Activated naive CD4-positive, alpha-beta T cell treated with anti-CD3 and anti-CD28 coated beads, Interleukin-2, amount 50 U/mL, for 16 hours (primary cell): ENCODE data around the gene MAP2.

ENCODE experiments used
- DNase-seq: peaks from one replicate; pipeline ENCODE4 v3.0.0-alpha.2; 2020

The MAP2 gene

DNA sequence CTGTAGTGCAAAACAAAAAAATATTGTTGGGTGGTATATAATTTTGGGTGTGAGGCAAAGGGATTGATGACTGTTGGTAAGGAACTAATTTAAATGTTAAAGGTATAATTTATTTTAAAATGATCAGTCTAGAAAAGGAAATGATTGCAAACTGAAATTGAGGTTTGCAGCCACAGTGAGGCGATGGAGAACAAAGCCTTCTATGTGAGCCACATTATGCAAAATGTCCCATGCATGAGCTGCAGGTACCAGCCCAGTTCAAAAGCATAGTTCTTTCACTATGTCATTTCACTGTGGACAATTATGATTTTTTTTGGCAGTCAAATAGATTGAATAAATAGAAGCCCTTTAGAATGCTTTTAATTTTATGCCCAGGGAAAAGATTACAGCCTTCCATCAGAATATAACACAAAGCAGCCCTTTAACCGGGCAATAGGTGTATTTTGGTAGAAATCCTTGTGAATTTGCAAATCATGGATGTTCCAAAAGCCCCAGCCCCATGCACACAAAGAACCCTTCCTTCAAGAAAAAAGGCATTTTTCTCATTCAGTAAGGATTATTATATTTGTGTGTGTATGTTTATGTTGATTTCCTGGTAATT is 1.7 kb downstream of the MAP2 start:
- DNase-seq, result no peak

GRCh38 chr2:209426432-209426831 is 2.6 kb downstream of the MAP2 start:
- no peak for DNase-seq

- DNase-seq, result no peak
Observed at GRCh38 chr2:209431701-209432100, 7.9 kb downstream of the MAP2 start.

DNA sequence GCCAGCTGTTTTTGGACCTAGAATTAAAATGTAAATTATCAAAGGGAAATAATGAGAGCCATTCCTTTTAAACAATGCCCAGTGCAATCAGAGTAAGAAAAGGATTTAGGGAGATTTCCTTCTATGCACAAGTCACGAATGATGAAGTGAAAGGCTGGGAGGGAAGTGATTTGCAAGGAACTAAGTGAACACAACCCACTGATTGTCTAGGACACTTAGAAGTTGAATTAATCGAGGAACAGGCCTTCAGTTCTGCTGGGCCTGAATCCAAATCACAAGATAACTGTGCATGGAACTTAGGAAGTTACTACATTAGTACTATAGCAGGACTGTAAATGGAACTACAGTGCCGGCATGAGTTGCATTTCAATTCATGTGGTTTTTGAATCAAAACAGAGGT is 17.7 kb downstream of the MAP2 start:
- no peak for DNase-seq

- DNase-seq, result no peak
Observed at GRCh38 chr2:209442939-209443338, 19.1 kb downstream of the MAP2 start.

GRCh38 chr2:209445485-209445884 is 21.6 kb downstream of the MAP2 start:
- DNase-seq, result no peak

DNA sequence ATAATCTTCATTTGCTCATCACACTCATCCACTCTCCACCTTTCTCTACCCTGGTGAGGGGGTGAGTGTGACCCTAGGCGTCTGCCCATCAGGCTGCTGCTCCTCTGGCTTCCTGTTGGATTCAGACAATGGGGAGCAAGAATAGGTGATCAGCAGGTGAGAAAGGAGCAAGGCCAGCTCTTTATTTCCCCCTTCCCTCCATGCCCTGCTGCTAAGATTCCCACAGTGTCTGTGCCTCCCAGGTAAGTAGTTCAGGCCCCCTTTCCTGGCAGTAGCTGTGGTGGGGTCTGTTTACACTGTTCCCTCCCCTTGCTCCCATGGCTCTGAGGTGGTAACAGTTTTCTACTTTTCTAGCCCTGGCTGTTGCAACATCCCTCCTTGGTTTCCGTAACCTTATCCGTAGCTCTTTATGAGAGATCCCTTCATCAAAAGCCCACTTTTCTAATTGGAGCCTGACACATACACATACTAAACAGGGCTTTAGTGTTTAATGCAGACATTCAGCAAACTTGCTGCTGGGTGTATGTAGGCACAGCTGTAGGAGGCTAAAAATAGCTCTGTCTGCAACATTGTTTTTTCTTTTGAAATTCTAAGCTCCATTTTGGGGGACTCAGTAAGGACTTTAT is 27.5 kb downstream of the MAP2 start:
- no peak for DNase-seq

- DNase-seq, result no peak
Observed at GRCh38 chr2:209456489-209456888, 32.6 kb downstream of the MAP2 start.

GRCh38 chr2:209458008-209458979 is 34.4 kb downstream of the MAP2 start:
- no peak for DNase-seq

DNA sequence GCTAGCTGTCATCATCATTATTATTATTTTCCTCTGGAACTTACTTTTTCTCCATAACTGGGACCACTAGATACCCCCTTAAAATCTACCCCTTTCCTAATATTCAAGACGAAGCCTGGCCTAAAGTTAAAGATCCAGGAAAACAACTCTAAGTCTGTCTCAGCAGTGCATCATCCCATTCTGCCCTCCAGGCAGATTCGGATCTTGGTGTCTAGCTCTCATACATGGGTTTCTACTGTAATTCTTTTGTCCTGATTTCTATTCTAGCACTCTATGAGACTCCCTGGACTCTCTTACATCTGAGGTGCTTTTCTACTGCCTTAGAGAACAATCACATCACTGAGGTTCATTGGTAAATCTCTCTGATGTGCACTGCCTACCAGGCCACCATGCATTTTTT is 35.5 kb downstream of the MAP2 start:
- no peak for DNase-seq

- no peak for DNase-seq
Observed at GRCh38 chr2:209460151-209460761, 36.4 kb downstream of the MAP2 start.

GRCh38 chr2:209463226-209463625 is 39.4 kb downstream of the MAP2 start:
- no peak for DNase-seq

DNA sequence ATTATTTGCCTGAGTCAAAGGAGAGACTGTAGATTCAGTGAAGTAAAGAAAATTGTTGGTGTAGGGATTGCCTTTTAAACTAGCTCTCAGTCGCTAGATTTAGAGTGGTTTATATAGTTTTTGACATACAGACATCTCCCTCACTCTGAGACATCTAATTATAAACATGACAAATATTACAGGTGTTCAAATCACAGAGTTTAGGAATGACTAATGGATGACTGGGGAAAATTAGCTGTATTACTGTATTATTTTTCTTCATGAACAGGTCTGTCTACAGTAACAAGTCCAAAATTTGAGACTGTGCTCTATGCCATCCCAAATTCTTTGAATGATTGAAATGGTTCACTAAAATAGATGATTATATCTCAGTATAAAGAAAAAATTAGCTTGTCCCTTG is 40.0 kb downstream of the MAP2 start:
- no peak for DNase-seq

DNA sequence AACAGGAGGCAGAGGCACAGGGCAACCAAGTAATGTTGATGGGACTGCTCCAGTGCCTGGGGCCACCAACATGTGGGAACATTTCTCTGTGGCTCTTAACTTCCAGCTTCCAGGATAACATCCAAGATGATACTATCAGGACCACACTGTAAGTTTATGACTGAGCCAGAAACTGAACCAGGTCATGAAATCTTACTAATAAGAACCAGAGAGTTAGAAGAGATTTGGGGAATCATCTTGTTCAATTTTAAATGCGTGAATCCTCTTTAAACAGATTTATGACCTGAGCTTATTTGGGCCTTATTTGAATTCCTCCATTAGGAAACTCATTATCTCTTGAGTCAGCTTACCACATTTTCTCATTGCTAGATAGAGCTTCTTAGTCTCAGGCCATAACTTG is 45.0 kb downstream of the MAP2 start:
- DNase-seq, result no peak

GRCh38 chr2:209469481-209469880 is 45.6 kb downstream of the MAP2 start:
- no peak for DNase-seq

- DNase-seq, result no peak
Observed at GRCh38 chr2:209470466-209470865, 46.6 kb downstream of the MAP2 start.

DNA sequence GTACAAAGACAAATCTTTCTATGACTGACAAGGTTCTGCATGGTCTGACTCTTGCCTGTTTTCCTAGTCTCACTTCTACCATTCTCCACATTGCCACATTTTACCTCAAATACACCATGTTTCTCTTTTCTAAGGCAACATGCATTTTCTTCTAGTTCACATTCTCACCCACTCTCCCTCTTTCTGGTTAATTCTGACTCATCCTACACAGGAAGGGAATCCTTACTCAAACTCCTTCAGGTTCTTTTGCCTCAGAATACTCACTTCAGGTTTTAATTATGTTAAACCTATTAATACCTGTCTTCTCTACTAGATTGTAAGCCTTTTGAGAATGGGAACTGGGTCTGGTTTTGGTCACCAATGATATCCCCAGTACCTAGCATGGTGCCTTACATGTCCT is 47.2 kb downstream of the MAP2 start:
- DNase-seq, result no peak

GRCh38 chr2:209472112-209472832 is 48.4 kb downstream of the MAP2 start:
- no peak for DNase-seq

DNA sequence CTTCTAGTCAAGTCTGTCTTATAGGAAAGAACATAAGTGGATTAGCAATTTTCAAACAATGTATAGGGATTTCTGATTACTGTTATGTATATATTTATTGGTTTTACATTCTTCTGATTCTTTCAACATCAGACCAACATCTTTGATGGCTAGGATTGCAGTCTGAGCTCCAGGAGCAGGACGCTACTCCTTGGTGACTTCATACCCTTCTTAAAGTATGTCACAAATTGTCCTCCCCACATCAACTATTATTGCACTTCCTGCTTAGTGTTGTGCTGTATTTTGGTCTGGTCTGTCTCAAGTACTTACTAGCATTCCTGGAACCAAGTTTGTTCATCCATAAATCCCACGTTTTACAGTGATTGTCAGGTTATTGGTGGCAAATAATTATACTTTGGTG is 49.0 kb downstream of the MAP2 start:
- no peak for DNase-seq

- DNase-seq, result no peak
Observed at GRCh38 chr2:209473930-209474419, 50.1 kb downstream of the MAP2 start.

- DNase-seq, result no peak
Observed at GRCh38 chr2:209474960-209475359, 51.1 kb downstream of the MAP2 start.

DNA sequence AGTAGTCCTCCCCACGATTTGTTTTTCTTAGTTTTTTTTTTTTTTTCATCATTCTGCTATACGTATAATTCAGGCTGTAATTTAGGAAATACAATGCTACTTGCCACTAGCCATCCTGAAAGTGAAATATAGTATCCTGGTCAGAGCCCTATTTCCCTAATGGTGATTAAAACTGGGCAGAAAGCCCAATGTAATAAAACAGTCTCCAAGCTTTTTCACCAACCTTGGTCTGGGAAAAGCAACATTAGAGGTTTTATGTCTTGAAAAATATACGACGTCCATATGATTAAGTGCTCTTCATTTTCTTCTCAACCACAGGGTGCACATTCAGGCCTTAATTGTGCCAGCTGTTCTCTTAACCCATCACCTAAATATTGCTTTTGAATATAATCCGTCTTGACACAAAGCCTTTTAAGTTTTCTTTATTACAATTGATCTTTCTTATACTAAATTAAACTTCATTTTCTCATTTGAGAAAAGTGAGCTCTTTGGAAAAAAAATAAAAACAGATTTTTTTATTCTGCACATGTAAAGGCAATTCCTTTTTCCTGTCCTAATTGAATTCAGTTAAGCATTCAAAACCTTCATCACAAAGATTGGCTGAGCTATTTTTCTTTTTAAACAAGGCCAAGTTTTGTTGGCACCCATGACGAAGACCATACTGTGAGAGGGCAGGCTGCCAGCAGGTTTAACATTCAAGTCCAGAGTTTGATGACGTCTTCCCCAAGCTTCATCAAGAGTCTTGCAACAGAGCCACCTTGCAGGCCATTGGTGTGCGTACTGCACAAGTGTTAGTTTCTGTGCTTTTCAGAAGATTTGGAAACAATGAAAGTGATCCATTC is 52.7 kb downstream of the MAP2 start:
- no peak for DNase-seq
